ENCODE results near the gene ANO7. TPM values are rescaled to one million over a fixed set of nuclear protein-coding genes. Genes with fewer than 3 reads are reported as not detected.

Gene ANO7
- total RNA-seq, 1 donor from 2014 or later = 3.3 TPM

DNA sequence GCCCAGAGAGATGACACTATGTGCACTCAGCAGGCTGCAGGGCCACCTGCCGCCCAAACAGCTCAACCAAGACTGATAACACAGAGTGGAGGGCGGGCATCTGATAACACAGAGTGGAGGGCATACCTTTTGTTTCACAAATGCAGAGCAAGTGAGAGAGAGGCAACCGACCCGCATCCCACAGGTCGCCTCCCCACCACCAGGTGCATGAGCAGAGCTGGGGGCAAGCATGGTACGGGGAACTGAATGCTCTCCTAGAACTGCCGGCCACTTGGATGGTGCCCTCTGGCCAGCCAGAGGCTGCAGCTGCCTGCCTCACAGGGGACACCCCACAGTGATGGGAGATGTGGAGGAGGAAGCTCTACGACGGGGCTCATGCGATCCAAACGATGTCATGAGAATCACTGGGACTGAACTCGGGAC lies 49.5 kb downstream of the ANO7 start:
- Mint-ChIP-seq H3K4me3 (no peak overlapping the region), H3K4me1 (ENCODE audit: unreplicated experiment) (no peaks in the 10 kb centered on the region), H3K9me3 (no peaks in the 10 kb centered on the region), H3K36me3 (peaks cover 44% of the 10 kb centered on the region), H3K27me3 (no peaks in the 10 kb centered on the region), H3K27ac (no peak overlapping the region)
- TF ChIP-seq, protein P1, sequence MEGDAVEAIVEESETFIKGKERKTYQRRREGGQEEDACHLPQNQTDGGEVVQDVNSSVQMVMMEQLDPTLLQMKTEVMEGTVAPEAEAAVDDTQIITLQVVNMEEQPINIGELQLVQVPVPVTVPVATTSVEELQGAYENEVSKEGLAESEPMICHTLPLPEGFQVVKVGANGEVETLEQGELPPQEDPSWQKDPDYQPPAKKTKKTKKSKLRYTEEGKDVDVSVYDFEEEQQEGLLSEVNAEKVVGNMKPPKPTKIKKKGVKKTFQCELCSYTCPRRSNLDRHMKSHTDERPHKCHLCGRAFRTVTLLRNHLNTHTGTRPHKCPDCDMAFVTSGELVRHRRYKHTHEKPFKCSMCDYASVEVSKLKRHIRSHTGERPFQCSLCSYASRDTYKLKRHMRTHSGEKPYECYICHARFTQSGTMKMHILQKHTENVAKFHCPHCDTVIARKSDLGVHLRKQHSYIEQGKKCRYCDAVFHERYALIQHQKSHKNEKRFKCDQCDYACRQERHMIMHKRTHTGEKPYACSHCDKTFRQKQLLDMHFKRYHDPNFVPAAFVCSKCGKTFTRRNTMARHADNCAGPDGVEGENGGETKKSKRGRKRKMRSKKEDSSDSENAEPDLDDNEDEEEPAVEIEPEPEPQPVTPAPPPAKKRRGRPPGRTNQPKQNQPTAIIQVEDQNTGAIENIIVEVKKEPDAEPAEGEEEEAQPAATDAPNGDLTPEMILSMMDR (conservative IDR thresholded peaks at IDR 0.05) = no peak
- DNase-seq (ENCODE audit: extremely low spot score, unreplicated experiment) = no peak

DNA sequence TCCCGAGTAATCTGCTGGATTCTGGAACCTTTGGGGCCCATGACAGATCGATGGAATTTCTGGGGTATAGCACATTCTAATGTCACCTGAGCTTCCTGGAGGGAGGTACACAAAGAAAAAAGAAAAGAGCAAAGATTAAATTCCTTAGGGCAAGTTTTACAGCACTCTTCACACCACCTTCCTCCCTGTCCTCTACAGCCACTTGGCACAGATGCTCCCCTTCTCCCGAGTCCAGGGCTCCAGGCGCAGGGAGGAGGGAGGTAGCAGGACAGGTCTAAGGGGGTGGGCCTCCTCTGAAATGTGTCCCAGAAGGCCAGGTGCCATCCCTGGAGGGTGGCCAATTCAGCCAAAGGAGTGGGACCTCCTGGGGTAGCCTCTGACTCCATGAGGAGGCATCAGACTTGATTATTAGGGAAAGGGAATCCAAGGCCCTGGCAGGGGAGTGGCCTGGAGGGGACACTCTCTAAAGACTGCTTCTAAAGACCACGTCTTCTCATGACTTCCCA lies 50.3 kb downstream of the ANO7 start:
- Mint-ChIP-seq H3K4me1 (ENCODE audit: unreplicated experiment) (no peaks in the 10 kb centered on the region), H3K27ac (no peak overlapping the region), H3K27me3 (no peaks in the 10 kb centered on the region), H3K36me3 (peaks cover 46% of the 10 kb centered on the region), H3K9me3 (no peaks in the 10 kb centered on the region), H3K4me3 (no peak overlapping the region)
- TF ChIP-seq, protein P1 (conservative IDR thresholded peaks at IDR 0.05) = no peak
- DNase-seq (ENCODE audit: extremely low spot score, unreplicated experiment) = no peak

- TF ChIP-seq, protein P1 (conservative IDR thresholded peaks at IDR 0.05) = no peak
- no peaks in the 10 kb centered on the region for H3K27me3 Mint-ChIP-seq
- H3K4me3 Mint-ChIP-seq = no peak overlapping the region
- no peak for DNase-seq (ENCODE audit: extremely low spot score, unreplicated experiment)
- H3K9me3 Mint-ChIP-seq = no peaks in the 10 kb centered on the region
- no peaks in the 10 kb centered on the region for H3K4me1 Mint-ChIP-seq (ENCODE audit: unreplicated experiment)
- peaks cover 51% of the 10 kb centered on the region for H3K36me3 Mint-ChIP-seq
- no peak overlapping the region for H3K27ac Mint-ChIP-seq
These were observed 51.2 kb downstream of the ANO7 start for GRCh38 chr2:241239552-241240202.

DNA sequence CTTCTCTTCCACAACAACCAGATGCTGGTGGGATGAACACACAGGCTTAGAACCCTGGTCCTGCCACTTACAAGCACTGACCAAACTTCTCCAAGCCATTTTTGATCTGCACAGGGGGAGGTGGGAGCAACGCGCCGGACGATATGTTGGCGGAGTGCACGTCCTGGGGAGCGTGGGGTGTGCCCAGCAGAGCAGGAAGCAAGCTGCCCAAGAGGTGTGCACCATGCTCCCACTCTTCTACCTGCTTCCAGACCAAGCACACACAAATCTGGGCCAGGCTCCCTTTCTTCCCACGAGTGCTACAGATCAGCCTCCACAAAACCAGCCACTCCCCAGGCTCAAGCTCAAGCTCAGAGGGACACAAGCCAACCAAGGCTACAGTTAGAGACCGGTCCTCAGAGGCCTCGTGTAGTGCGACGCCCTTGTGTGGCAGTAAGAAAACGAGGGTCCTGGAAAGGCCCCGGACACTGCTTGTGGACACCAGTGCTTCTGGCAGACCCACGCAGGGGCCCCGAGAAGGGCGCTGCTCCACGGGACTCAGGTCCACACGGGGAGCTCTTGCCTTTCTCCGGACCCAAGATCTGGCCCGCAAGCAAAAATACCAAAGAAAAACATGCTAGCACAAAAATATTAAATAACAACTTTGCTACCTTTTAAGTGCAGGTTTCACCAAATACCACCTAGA lies 52.0 kb downstream of the ANO7 start:
- H3K27me3 Mint-ChIP-seq = no peaks in the 10 kb centered on the region
- TF ChIP-seq, protein P1 (conservative IDR thresholded peaks at IDR 0.05) = no peak
- H3K4me1 Mint-ChIP-seq (ENCODE audit: unreplicated experiment) = no peaks in the 10 kb centered on the region
- no peak for DNase-seq (ENCODE audit: extremely low spot score, unreplicated experiment)
- H3K4me3 Mint-ChIP-seq = no peak overlapping the region
- H3K9me3 Mint-ChIP-seq = no peaks in the 10 kb centered on the region
- no peak overlapping the region for H3K27ac Mint-ChIP-seq
- peaks cover 46% of the 10 kb centered on the region for H3K36me3 Mint-ChIP-seq

DNA sequence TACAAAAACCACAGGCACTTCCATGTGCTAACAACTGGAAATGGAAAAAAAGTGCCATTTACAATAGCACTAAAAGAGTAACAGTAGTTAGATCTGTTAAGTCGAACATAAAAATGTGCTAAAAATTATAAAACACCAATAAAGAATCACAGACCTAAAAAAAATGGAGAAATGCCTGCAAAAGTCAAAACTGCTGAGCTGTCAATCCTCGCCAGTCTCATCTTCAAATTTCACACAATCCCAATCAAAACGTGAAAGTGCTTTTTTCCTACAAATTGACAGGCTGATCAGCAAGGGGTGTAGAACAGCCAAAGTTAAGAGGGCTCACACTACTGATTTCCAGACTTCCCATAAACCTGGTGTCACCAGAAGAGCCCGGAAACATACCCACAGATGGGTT lies 53.2 kb downstream of the ANO7 start:
- Mint-ChIP-seq H3K27me3 (no peaks in the 10 kb centered on the region), H3K36me3 (peaks cover 51% of the 10 kb centered on the region), H3K4me3 (no peak overlapping the region), H3K9me3 (no peaks in the 10 kb centered on the region), H3K27ac (no peak overlapping the region), H3K4me1 (ENCODE audit: unreplicated experiment) (no peaks in the 10 kb centered on the region)
- no peak for DNase-seq (ENCODE audit: extremely low spot score, unreplicated experiment)
- TF ChIP-seq, protein P1 (conservative IDR thresholded peaks at IDR 0.05) = no peak

Measured in type B pancreatic cell (in vitro differentiated cells).